ENCODE data around the gene EFNA3. TPM values are rescaled to one million over a fixed set of nuclear protein-coding genes. Genes with fewer than 3 reads are reported as not detected.

The EFNA3 gene
- 2.5 TPM for polyA plus RNA-seq (ENCODE audit: insufficient read length)

- DNase-seq, result no peak
These were observed at the start of gene EFNA3 for GRCh38 chr1:155078469-155079209. EFNA3 (plus strand) TSS chr1:155078837; CDS start chr1:155078942, 105 bp downstream.

GRCh38 chr1:155029513-155030242 lies 49.0 kb upstream of the EFNA3 start:
- DNase-seq, result no peak

GRCh38 chr1:155030243-155030795 lies 48.3 kb upstream of the EFNA3 start:
- no peak for DNase-seq

- DNase-seq, result no peak
These were observed 47.7 kb upstream of the EFNA3 start for GRCh38 chr1:155030899-155031298.

- DNase-seq, result no peak
These were observed 45.8 kb upstream of the EFNA3 start for GRCh38 chr1:155032886-155033285.

- no peak for DNase-seq
These were observed 45.1 kb upstream of the EFNA3 start, which contains the start of the genes DCST1 and DCST2 for GRCh38 chr1:155033524-155033923. DCST1 (plus strand) TSS chr1:155033824; CDS start chr1:155034037, 213 bp downstream. DCST2 (minus strand) TSS chr1:155033781; CDS start chr1:155033701, 80 bp downstream.

GRCh38 chr1:155034318-155035208 lies 44.1 kb upstream of the EFNA3 start:
- no peak for DNase-seq

GRCh38 chr1:155035936-155036335 lies 42.7 kb upstream of the EFNA3 start:
- DNase-seq, result no peak

GRCh38 chr1:155037043-155037442 lies 41.6 kb upstream of the EFNA3 start:
- no peak for DNase-seq

- no peak for DNase-seq
These were observed 40.7 kb upstream of the EFNA3 start for GRCh38 chr1:155037851-155038441.

GRCh38 chr1:155038602-155039307 lies 39.9 kb upstream of the EFNA3 start:
- DNase-seq, result no peak

- DNase-seq, result no peak
These were observed 39.3 kb upstream of the EFNA3 start for GRCh38 chr1:155039308-155039669.

GRCh38 chr1:155040358-155041093 lies 38.1 kb upstream of the EFNA3 start:
- DNase-seq, result no peak

- DNase-seq, result no peak
These were observed 35.8 kb upstream of the EFNA3 start for GRCh38 chr1:155042789-155043188.

GRCh38 chr1:155043301-155043702 lies 35.3 kb upstream of the EFNA3 start:
- DNase-seq, result no peak

GRCh38 chr1:155043793-155044192 lies 34.8 kb upstream of the EFNA3 start:
- DNase-seq, result no peak

GRCh38 chr1:155044365-155044764 lies 34.3 kb upstream of the EFNA3 start:
- DNase-seq, result no peak

GRCh38 chr1:155044812-155045657 lies 33.6 kb upstream of the EFNA3 start:
- DNase-seq, result peak; percentile 52

- no peak for DNase-seq
These were observed 29.9 kb upstream of the EFNA3 start for GRCh38 chr1:155048449-155049334.

Data from hindlimb muscle (tissue), 1 donor.